Mammary epithelial cell (primary cell): ENCODE results near the gene RASGRP4.

Experiments
- CTCF ChIP-seq, 2 donors: IDR thresholded peaks in 1 of 2; conservative IDR thresholded peaks in 1 of 2; 2 replicates each; pipeline ENCODE4 v1.5.1; 2011 to 2012; ENCODE audit warnings: inconsistent platforms in 2 of 2, low read length in 2 of 2, mild to moderate bottlenecking in 2 of 2, control low read depth in 1 of 2, low read depth in 1 of 2; ENCODE audit not compliant: insufficient read depth in 1 of 2; ENCODE audit errors: extremely low read depth in 1 of 2
- EZH2 ChIP-seq: IDR thresholded peaks from 2 replicates; pipeline ENCODE4 v1.6.1; 2012; ENCODE audit warnings: low read length, inconsistent platforms, borderline replicate concordance

- TF ChIP-seq CTCF (conservative IDR thresholded peaks at IDR 0.05 in 1 of 2, IDR thresholded peaks at IDR 0.05 in 1 of 2; ENCODE audit: extremely low read depth in 1 of 2, insufficient read depth in 1 of 2, low read depth in 1 of 2, low read length in 2 of 2) (no peak), EZH2 (no peak)
These were observed 5.1 kb downstream of the RASGRP4 start for GRCh38 chr19:38420935-38421334.
